NCI-H510A treated with DMSO at 0.1 percent for 48 hours (cell line): Measurements from ENCODE around the gene IDS.
A peak's percentile ranks its signal among the peaks of the same experiment; 100 is the strongest.
"Not testable (repeated sequence)": the region's sequence is repeated elsewhere in the genome, so short reads cannot be mapped to it uniquely, and the experiment has no call there.

Source experiments
- DNase-seq: peaks from one replicate; lab custom pipeline; 2025; lab: John Stamatoyannopoulos, UW

The IDS gene

GRCh38 chrX:149504915-149505651 lies at the start of gene IDS:
TSS of gene IDS (minus strand) at chrX:149505306. CDS start at chrX:149505137, 169 bp downstream.
- peak; percentile 76 for DNase-seq

- not testable (repeated sequence) for DNase-seq
Measured at GRCh38 chrX:149551939-149552248, 46.8 kb upstream of the IDS start.

GRCh38 chrX:149551245-149551938 lies 46.3 kb upstream of the IDS start:
- not testable (repeated sequence) for DNase-seq

GRCh38 chrX:149550454-149550853 lies 45.3 kb upstream of the IDS start:
- not testable (repeated sequence) for DNase-seq

GRCh38 chrX:149549701-149550100 lies 44.6 kb upstream of the IDS start, which contains the start of gene HSFX3:
TSS of gene HSFX3 (minus strand) at chrX:149549924. CDS start at chrX:149549852, 72 bp downstream.
- DNase-seq, result not testable (repeated sequence)

- not testable (repeated sequence) for DNase-seq
Measured at GRCh38 chrX:149547782-149548181, 42.7 kb upstream of the IDS start.

GRCh38 chrX:149546962-149547361 lies 41.9 kb upstream of the IDS start:
- DNase-seq, result not testable (repeated sequence)

GRCh38 chrX:149545545-149546543 lies 40.7 kb upstream of the IDS start:
- DNase-seq, result not testable (repeated sequence)

- DNase-seq, result no peak
Measured at GRCh38 chrX:149541521-149542047, 36.5 kb upstream of the IDS start.

GRCh38 chrX:149540621-149541520 lies 35.8 kb upstream of the IDS start, which contains the start of gene EOLA1:
TSS of gene EOLA1 (plus strand) at chrX:149541012. CDS start at chrX:149545631, 4,619 bp downstream.
- peak; percentile 72 for DNase-seq

GRCh38 chrX:149540131-149540620 lies 35.1 kb upstream of the IDS start:
- peak; percentile 72 for DNase-seq

GRCh38 chrX:149539283-149540130 lies 34.4 kb upstream of the IDS start:
- DNase-seq, result peak; percentile 73

- not testable (repeated sequence) for DNase-seq
Measured at GRCh38 chrX:149537474-149537873, 32.4 kb upstream of the IDS start.

GRCh38 chrX:149534926-149535602 lies 30.0 kb upstream of the IDS start:
- DNase-seq, result not testable (repeated sequence)

GRCh38 chrX:149533999-149534398 lies 28.9 kb upstream of the IDS start:
- not testable (repeated sequence) for DNase-seq

GRCh38 chrX:149532868-149533267 lies 27.8 kb upstream of the IDS start:
- not testable (repeated sequence) for DNase-seq

- DNase-seq, result no peak
Measured at GRCh38 chrX:149531599-149531998, 26.5 kb upstream of the IDS start.

- DNase-seq, result no peak
Measured at GRCh38 chrX:149528381-149528780, 23.3 kb upstream of the IDS start.

- DNase-seq, result peak; percentile 25
Measured at GRCh38 chrX:149527705-149528104, 22.6 kb upstream of the IDS start.
